ENCODE results near the gene TCHP.

GRCh38 chr12:109875572-109876131, 24.4 kb upstream of the TCHP start:
- TF ChIP-seq CTCF (IDR thresholded peaks at IDR 0.05) = no peak
- TF ChIP-seq POLR2A (IDR thresholded peaks at IDR 0.05) = no peak
